ENCODE measurements around the gene TNIK. TPM values are rescaled to one million over a fixed set of nuclear protein-coding genes. Genes with fewer than 3 reads are reported as not detected.

TNIK gene
- total RNA-seq, 4 donors from 2014 or later: 32.9 to 41.7 (median 38.0) TPM

DNA sequence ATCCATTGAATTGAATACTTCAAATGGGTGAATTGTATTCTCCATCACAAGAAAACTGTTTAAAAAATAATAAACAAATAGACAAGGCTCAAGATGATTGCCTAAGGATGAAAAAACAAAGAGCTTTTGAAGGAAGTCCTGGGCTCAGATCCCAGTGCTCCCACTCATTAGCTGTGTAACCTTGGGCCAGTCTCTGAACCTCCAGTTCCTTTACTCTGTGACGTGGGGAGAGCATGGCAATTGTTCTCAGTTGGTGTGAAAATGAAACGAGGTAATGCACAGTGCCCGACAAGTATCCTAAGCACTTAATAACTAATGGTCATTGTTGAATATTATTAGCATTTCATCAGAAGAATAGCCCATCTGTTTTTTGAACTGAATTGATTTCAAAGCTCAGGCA lies 40.7 kb downstream of the TNIK start:
- Histone ChIP-seq H3K4me3 (no peak overlapping the region), H3K9me3 (no peaks in the 10 kb centered on the region), H3K27ac (no peak overlapping the region), H3K4me1 (peaks cover 0 to 40% (median 8%) of the 10 kb centered on the region in 3 donors), H3K27me3 (no peaks in the 10 kb centered on the region), H3K36me3 (no peaks in the 10 kb centered on the region)
- ATAC-seq: no peak
- TF ChIP-seq POLR2AphosphoS5 (IDR thresholded peaks at IDR 0.05) (no peak), EP300 (IDR thresholded peaks at IDR 0.05) (no peak), POLR2A (IDR thresholded peaks at IDR 0.05) (no peak)
- TF ChIP-seq, protein P1, sequence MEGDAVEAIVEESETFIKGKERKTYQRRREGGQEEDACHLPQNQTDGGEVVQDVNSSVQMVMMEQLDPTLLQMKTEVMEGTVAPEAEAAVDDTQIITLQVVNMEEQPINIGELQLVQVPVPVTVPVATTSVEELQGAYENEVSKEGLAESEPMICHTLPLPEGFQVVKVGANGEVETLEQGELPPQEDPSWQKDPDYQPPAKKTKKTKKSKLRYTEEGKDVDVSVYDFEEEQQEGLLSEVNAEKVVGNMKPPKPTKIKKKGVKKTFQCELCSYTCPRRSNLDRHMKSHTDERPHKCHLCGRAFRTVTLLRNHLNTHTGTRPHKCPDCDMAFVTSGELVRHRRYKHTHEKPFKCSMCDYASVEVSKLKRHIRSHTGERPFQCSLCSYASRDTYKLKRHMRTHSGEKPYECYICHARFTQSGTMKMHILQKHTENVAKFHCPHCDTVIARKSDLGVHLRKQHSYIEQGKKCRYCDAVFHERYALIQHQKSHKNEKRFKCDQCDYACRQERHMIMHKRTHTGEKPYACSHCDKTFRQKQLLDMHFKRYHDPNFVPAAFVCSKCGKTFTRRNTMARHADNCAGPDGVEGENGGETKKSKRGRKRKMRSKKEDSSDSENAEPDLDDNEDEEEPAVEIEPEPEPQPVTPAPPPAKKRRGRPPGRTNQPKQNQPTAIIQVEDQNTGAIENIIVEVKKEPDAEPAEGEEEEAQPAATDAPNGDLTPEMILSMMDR (IDR thresholded peaks at IDR 0.05): no peak
- WGBS, 2 donors (ENCODE audit: low coverage in 1 of 2): 63 to 68% methylated on average over 3 of the region's 3 CpGs

DNA sequence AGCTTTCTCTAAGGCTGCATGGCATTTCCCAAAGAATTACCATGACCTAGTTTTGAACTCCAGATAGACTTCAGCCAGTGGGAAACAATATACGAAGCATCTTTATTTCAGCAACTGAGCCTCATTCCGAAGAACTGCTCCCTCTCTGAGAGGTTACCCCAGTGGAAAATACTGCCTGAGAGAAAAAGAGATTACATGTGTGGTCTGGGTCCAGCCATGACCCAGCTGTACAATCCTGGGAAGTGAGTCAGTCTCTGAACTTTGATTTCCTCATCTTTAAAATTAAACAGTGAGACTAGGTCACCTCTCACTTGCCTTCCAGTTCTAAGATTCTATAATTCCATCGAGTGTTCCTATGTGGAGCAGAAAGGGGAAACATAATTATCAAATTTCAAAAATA lies 42.4 kb downstream of the TNIK start:
- Histone ChIP-seq H3K4me3 (no peak overlapping the region), H3K27me3 (no peaks in the 10 kb centered on the region), H3K36me3 (no peaks in the 10 kb centered on the region), H3K27ac (peak overlapping the region in 3 of 4 donors; percentile 5 to 51 (median 33)), H3K9me3 (no peaks in the 10 kb centered on the region), H3K4me1 (peaks cover 0 to 45% (median 8%) of the 10 kb centered on the region in 3 donors)
- WGBS, 2 donors (ENCODE audit: low coverage in 1 of 2): 64 to 78% methylated on average over 3 of the region's 3 CpGs
- ATAC-seq: peak; percentile 86
- TF ChIP-seq EP300 (IDR thresholded peaks at IDR 0.05) (no peak), POLR2AphosphoS5 (IDR thresholded peaks at IDR 0.05) (peak; percentile 64), POLR2A (IDR thresholded peaks at IDR 0.05) (no peak)
- TF ChIP-seq, protein P1 (IDR thresholded peaks at IDR 0.05): no peak

DNA sequence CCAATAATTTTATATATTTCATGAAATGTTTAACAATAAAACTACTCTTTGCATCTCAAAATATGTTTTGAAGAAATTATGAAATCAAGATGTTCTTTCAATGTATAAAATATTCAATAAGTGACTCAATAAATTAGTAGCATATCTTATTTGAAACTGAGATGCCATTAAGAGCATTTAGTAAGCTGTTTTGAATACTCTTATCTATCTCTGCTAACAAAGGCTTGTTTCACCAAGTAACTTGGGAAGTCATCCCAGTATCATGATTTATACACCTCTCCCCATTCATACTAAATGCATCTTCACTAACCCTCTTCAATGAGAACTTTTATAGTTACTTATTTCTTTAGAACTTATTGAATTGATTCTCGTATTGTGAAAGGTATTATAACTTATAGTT lies 43.1 kb downstream of the TNIK start:
- 77 to 78% methylated on average over 1 of the region's 1 CpG for WGBS, 2 donors (ENCODE audit: low coverage in 1 of 2)
- H3K27me3 ChIP-seq: no peaks in the 10 kb centered on the region
- H3K36me3 ChIP-seq: no peaks in the 10 kb centered on the region
- H3K4me1 ChIP-seq: peaks cover 0 to 52% (median 8%) of the 10 kb centered on the region in 3 donors
- TF ChIP-seq, protein P1 (IDR thresholded peaks at IDR 0.05): no peak
- TF ChIP-seq POLR2A (IDR thresholded peaks at IDR 0.05) (no peak), POLR2AphosphoS5 (IDR thresholded peaks at IDR 0.05) (no peak), EP300 (IDR thresholded peaks at IDR 0.05) (no peak)
- no peak for ATAC-seq
- H3K4me3 ChIP-seq: no peak overlapping the region
- no peaks in the 10 kb centered on the region for H3K9me3 ChIP-seq
- H3K27ac ChIP-seq: peak overlapping the region in 1 of 4 donors; percentile 5

DNA sequence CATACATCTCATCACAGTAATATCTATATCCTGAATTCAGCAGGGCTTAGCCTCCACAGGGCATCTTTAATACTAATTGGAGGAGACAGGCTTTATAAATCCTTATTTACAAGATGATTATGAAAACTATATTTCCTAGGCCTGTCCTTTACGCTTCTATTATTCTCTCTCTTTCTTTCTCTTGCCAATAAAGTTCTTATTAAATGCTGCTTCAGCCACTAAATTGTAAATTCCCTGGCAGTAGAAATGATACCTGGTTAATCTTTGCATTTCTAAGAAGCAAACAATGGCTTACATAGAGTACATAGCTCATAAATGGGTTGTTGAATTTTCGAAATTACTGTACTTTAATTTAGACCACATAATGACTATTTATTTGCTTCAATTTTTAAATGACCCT lies 43.5 kb downstream of the TNIK start:
- Histone ChIP-seq H3K9me3 (no peaks in the 10 kb centered on the region), H3K36me3 (no peaks in the 10 kb centered on the region), H3K4me1 (peaks cover 0 to 57% (median 8%) of the 10 kb centered on the region in 3 donors), H3K27me3 (no peaks in the 10 kb centered on the region), H3K27ac (no peak overlapping the region), H3K4me3 (no peak overlapping the region)
- TF ChIP-seq, protein P1 (IDR thresholded peaks at IDR 0.05): no peak
- TF ChIP-seq EP300 (IDR thresholded peaks at IDR 0.05) (no peak), POLR2AphosphoS5 (IDR thresholded peaks at IDR 0.05) (no peak)
- WGBS, 2 donors (ENCODE audit: low coverage in 1 of 2): 62 to 77% methylated on average over 2 of the region's 2 CpGs
- no peak for ATAC-seq

DNA sequence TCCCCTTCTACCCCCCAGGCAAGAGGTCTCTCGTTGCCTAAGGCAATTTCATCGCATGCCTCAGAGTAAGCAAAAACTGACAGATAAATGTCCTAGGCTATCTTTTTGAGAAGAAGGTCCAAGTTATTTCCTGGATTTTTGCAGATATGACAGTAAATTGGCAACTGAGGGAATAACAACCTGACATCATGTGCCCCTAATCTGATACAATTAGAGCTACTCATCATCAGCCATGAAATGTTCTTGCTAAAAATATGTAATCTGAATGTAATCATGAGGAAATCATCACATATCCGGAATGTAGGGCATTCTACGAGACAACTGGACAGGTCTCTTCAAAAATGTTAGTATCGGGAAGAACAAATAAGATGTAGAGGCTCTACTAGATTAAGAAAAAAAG lies 44.1 kb downstream of the TNIK start:
- Histone ChIP-seq H3K4me3 (no peak overlapping the region), H3K27ac (no peak overlapping the region), H3K27me3 (no peaks in the 10 kb centered on the region), H3K9me3 (no peaks in the 10 kb centered on the region), H3K4me1 (peaks cover 0 to 53% (median 6%) of the 10 kb centered on the region in 3 donors), H3K36me3 (no peaks in the 10 kb centered on the region)
- TF ChIP-seq POLR2A (IDR thresholded peaks at IDR 0.05) (no peak), EP300 (IDR thresholded peaks at IDR 0.05) (no peak), POLR2AphosphoS5 (IDR thresholded peaks at IDR 0.05) (no peak)
- TF ChIP-seq, protein P1 (IDR thresholded peaks at IDR 0.05): no peak
- WGBS, 2 donors (ENCODE audit: low coverage in 1 of 2): 58 to 79% methylated on average over 5 of the region's 5 CpGs
- ATAC-seq: no peak

Data from gastroesophageal sphincter (tissue), 4 donors.